SW480 (cell line): ENCODE measurements around the gene FAM222A.
"Not testable (repeated sequence)": the region's sequence is repeated elsewhere in the genome, so short reads cannot be mapped to it uniquely, and the experiment has no call there.

ENCODE experiments used
- DNase-seq: peaks from one replicate; pipeline ENCODE4 v3.0.0-alpha.2; 2016; ENCODE audit warnings: low spot score

FAM222A gene

DNA sequence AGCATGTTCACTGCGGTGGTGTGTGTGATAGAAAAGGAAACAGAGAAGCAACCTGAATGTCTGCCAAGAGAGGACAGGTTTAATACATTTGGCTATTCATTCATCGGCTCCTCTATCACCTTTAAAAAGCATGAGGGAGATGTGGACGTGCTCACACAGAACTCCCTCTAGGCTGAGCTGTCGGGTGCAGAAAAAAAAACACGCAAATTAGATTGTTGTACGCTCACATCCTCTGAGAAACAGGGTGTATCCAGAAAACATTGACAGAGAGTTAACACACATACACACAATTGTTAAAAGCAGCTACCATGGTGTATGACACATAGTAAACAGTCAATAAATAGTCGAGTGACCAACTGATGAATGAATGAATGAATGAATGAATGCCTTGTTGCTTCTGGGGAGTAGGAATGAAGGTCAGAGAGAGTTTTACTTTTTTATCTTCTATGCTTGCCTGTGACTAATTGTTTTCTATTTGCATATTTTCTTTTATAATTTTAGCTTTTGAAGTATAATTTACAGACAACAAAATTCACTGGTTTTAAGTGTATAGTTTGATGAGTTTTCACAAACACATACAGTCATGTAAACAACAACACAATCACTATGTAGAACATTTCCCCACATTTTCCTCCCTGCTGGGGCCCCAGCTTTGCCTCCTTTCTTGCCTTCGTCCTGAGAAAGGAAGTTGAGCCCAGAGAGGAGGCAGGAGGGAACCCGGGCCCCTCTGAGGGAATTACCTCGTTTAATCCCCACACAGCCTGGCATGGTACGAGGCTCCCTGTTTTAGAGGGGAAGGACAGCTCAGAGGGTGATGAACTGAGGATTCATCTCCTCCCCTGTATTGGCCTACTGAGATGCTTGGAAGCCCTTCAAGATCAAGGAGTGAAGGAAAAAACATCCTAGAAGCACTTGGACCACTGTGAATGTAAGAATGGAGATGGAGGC, 19.7 kb upstream of the FAM222A start:
- no peak for DNase-seq

DNA sequence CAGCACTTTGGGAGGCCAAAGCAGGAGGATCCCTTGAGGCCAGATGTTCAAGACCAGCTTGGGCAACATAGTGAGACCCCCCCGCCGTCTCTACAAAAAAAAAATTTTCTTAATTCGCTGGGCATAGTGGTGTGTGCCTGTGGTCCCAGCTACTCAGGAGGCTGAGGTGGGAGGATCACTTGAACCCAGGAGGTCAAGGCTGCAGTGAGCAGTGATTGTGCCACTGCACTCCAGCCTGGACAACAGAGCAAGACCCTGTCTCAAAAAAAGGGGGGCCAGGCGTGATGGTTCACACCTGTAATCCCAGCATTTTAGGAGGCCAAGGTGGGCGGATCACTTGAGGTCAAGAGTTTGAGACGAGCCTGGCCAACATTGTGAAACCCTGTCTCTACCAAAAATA, 19.0 kb upstream of the FAM222A start:
- DNase-seq = not testable (repeated sequence)

DNA sequence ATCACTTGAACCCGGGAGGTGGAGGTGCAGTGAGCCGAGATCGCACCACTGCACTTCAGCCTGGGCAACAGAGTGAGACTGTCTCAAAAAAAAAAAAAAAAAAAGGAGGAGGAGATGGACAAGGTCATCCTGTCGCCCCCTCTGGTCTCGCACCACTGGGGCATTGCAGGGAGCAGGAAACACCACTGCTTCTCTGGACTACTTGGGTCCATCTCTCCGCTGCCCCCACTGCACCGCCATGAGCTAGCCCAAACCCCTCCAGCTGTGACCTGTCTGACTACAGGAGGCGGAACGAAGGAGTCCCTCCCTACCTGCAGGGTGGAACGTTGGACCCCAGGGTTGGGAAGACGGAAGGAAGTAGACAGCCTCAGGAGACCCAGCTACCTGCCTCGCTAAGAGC, 18.2 kb upstream of the FAM222A start:
- DNase-seq = no peak

DNA sequence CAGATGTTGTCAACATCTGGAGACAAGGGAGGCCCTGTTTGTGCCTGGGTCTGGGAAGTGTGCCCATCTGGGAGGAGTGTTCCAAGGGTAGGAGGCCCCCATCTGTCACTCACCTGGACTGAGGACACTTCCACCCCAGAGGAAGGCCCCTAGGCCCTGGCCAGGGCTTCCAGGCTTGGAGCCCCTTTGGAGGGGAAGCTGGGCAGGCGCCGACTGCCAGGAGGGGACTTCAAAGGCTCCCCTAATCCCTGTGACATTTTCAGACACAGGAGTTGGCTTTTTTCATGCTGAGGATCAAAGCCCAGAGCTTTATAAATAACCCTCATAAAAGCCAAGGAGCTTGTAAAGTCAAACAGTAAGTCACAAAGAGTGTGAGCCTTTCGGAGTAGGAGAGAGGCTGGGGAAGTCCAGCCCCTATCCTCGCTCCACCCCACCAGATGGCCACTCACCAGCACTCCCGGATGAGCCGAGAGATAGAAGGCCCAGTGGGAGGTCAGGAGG, 17.6 kb upstream of the FAM222A start:
- DNase-seq = peak; percentile 91

DNA sequence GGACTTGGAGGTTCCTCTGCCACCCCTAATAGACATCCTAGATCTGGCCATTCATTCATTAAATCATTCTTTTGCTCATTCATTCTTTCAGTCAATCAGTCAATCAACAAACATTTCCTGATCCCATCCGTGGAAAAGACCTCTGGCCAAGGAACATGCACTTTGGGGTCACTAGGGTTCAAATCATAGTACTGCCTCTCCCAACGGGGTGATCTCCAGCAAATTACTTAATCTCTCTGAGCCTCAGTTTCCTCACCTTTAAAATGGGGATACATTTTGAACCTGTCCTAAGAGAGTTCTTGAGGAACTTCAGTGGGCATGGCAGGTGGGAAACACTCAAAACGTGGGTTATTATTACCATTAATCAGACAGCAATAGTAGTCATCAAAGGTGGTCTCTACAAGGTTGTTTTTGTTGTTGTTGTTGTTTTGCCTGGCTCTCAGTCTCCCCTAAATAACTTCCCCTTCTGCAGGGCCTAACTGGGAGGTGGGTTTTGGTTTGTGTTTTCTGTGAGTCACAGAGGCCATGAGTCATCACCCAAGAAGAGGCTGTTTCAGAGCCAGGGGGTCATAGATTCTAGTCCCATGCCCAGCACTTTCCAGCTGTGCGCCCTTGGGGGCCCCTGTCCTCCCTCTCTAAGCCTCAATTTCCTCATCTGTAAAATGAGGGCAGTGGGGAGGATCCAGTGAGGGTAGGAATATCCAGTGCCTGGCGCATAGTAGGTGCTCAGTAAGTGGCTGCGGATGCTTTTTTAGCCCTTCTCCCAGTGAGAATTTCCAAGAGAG, 16.9 kb upstream of the FAM222A start:
- peak; percentile 56 for DNase-seq

DNA sequence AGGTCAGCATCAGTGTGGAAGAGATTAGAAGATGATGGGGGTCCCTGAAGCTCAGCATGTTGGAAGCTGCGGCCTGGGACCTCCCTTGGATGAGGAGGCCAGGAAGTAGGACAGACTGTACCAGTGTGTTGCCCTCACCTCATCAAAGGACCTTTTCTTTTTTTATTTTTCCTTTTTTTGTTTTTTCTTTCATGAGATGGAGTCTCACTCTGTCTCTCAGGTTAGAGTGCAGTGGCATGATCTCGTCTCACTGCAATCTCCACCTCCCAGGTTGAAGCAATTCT, 16.4 kb upstream of the FAM222A start:
- no peak for DNase-seq

DNA sequence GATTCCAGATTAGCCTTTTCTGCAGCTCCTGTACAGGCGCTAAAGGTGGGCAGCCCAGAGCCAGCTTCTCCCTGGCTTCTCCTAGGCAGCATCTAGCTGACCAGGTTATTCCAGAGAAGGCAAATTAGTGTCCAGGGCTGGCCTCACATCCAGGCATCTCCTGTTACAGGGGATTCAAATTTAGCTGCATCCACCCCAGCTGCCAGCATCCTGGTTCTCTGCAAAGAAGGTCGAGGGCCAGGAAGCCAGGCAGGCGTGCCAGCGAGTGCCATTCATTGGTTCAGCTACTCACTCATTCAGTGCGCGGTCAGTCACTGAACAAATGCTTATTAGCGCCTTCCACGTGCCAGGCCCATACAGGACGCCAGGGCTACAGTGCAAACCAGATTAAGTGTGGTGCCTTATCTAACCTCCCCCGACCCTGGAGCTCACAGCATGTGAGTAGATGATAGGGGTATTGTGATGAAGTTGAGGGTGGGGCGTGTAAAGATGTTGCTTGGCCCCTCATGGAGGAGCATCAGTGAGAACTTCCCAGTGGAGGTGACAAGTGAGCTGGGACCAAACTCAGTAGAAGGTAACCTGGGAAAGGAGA, 15.7 kb upstream of the FAM222A start:
- DNase-seq = no peak

DNA sequence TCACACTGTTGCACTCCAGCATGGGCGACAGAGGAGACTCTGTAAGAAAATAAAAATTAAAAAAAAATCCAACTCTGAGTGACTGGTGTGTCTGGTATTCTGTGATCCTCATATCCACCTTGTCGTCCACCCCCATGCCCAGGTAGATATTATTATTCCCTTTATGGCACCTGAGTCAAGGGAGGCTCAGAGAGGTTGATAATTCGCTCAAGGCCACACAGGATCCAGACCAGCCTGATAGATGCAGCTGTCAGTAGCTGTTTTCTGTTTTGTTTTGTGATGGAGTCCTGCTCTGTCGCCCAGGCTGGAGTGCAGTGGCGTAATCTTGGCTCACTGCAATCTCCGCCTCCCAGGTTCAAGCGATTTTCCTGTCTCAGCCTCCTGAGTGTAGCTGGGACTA, 14.8 kb upstream of the FAM222A start:
- DNase-seq = no peak

DNA sequence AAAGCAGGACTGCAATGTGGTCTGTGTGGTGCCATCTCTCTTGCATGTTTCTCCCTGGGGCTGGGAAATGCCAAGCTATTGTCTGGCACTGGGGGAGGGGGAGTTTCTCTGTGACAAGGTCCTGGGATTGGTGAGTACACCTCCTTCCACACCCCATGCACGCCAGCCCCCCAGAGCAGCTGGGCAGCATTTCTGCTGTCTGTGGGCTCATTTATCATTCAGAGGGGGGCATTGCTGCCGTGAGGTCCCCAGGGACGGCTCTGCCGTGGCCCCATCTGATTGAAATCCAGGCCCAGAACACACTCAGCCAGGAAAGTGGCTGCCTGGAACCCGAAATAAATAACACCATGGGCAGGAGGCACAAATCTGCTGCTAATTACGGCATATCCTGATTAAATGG, 12.6 kb upstream of the FAM222A start:
- DNase-seq = no peak

DNA sequence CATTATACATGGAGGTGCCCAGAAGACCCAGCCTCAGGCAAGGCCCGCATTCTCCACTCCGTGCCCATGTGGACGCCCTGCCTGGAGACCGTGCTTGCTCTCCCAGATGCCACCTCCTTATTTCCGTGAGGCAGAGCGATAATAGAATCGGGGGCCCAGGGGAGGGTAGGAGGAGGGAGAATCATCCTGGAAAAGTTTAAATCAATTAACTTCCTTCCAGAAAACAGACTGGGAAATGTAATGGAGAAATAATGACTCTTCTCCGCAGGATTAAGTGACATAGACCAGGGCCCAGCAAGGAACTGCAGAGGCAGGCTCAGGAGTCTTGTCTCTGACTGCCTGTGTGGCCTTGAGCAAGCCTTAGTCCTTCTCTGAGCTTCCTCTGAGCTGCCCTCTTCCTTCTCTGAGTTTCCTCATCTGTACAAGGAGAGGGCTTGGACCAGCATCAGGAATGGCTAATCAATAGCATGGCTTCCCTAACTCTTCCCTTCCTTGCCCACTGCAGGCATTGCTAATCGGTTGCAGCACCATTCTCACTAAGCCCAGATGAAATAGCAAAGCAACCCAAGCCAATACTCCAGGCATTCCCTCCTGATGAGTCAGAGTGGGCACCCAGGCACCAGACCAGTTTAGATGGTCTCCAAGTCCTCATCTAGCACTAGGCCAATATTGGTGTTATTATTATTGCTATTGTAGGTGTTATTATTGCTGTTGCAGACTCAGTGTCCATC, 11.3 kb upstream of the FAM222A start:
- peak; percentile 46 for DNase-seq

DNA sequence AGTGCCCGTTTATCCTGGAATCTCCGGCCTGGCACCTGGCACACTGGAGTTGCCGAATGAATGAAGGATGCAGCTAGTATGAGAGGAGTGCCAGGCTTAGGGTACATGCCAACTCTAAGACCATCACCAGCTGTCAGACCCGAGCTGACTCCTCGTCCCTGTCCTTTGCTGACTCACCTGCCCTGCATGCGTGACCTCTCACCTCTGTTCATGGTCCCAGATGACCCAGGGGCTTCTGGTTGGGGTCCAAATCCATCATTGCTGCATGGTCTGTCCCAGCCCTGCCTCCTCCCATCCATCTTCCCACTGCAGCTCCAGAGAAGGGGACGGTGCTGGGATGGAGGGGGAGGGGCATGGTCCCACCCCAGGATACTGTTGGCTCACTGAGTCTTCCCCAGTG, 9.9 kb upstream of the FAM222A start:
- DNase-seq = no peak

DNA sequence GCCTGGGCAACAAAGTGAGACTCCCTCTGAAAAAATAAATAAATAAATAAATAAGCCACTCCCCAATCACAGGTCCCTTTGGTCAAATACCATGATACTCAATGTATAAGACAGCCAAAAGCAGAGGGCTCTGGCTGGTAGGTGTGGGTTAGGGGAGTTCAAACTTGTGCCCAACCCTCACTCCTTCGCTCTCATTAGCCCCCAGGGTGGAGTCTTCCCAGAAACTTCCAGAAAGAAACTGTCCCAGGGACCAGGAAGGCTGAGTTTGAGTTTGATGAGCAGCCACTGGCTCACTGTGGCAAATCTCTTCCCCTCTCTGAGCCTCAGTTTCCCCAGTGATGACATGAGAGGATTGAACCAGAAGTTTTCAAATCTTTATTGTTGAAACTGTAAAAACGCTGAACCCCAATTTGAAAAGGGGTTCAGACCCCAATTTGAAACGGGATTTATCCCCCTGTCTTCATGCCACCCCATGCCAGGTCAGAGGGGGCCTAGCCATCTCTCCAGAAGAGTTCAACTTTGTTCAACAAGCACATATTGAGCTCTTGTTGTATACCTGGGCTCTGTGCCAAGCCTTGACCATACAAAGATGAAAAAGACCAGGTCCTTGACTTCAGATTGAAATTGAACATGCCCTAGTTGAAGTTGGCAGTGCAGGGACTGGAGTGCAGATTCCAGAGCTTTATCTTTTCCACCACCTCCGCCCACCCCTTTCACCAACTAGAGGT, 9.1 kb upstream of the FAM222A start:
- no peak for DNase-seq

DNA sequence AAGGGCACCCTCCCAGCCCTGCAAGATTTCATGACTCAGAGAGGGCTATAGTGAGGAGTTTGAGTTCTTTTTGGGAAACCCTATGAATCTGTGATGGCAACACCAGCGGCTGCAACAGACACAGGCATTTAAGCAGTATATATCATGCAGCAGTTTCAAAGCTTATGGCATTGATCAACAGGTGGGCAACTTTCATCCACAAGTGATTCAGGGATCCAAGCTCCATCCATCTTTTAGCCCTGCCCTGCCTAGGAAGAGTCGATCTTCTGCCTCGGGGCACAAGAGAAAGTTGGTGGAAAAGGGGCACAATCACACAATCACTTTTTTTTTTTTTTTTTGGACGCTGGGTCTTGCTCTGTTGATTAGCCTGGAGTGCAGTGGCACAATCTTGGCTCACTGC, 8.3 kb upstream of the FAM222A start:
- DNase-seq = no peak

DNA sequence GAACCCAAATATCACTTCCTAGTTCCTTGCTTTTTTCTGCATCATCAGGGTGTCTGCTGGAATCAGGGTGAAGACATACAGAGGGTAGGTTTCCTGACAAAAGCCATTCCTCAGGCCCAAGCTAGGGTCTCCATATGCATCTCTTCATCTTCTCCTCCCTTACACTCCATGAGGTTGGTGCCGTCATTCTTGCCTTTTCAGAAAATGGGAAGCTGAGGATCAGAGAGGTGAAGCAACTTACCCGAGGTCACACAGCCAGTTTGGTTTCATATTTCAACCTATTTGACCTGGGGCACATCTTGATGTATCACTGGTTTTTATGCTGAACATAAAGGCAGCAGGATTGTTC, 7.3 kb upstream of the FAM222A start:
- no peak for DNase-seq

DNA sequence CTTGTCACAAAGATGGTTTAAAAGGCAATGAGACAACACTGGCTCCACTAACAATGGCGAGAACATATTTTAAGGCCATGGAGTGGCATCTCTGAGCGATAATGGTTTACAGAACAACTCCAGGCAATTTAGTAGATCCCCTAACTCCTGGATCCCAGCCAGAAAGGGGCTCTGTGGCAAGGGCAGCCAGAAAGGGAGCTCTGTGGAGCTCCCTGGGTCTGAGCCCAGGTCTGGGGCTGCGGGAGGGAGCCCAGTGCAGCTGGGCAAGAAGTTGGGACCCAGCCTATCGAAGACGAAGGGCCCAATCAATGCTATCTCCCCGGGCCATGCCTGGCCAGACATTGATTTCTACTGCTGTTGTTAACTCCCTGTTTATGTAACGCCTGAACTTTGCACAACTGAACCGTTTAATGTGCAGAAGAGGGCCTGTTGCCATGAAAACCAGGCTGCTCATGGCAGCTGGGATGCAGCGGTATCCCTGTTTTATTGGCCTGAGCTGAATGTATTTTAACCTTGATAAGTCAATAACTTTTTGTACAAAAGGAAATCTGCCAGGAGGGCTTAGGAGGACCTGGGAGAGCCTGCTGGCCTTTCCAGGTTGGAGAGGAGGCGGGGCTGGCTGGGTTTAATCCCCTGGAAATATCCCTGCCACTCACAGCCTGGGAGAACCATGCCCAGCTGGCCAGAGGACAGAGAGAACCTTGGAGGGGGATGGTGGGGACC, 6.7 kb upstream of the FAM222A start:
- DNase-seq = no peak

DNA sequence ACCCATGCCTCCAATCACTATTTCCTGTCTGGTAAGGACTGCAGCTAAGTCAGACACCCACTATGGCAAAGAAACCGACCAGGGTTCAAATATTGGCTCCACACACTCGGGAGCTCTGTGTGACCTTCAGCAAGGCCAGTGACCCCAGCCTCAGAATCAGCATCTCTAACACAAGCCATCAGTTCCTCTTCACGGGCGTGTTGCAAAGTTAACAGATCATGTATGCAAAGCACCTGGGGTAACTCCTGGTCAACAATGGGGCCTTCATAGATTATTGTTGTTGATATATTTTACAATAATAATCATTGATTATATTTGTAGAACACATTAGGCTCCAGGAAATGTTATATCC, 6.2 kb upstream of the FAM222A start:
- DNase-seq = no peak

DNA sequence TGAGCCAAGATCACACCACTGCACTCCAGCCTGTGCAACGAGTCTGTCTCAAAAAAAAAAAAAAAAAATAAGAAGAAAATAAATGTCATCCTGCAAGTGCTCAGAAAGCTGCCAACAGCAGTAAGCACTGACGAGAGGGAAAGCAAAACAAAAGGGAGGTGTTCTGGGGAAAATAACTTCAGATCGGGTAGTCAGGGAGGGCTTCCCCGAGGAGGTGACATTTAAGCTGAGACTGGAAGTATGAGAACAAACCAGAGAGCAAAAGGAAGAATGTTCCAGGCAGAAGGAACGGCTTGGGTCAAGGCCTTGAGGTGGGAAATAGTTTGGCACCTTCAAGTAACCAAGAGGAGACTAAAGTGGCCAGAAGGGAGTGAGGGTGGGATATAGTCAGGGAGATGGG, 4.7 kb upstream of the FAM222A start:
- no peak for DNase-seq

DNA sequence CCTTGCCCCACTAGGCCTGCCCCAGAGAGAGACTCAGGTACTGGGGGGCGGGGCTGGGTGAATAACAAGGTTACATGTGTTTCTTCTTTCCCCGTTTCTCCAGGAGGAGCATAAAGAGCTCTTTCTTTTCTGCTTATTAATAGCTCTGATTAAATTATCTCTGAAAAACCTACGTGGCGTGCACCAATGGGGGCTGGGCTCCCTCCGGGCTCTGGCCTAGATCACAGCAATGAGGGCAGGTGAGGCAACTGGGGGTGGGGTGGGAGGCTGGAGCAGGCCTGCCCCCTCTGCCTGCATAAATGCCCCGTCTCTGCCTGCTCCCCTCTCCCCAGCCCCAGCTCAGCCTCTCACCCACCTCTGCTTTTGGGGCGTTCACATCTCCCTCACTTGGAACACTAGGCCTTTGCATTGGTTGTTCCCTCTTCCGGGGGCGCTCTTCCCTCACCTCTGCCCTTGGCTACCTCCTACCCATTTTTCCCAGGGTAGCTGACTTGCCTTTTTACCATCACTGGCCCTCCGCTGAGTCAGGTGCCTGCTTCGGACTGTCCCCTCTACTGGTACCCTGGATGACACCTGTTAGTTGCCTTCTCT, 4.1 kb upstream of the FAM222A start:
- no peak for DNase-seq

DNA sequence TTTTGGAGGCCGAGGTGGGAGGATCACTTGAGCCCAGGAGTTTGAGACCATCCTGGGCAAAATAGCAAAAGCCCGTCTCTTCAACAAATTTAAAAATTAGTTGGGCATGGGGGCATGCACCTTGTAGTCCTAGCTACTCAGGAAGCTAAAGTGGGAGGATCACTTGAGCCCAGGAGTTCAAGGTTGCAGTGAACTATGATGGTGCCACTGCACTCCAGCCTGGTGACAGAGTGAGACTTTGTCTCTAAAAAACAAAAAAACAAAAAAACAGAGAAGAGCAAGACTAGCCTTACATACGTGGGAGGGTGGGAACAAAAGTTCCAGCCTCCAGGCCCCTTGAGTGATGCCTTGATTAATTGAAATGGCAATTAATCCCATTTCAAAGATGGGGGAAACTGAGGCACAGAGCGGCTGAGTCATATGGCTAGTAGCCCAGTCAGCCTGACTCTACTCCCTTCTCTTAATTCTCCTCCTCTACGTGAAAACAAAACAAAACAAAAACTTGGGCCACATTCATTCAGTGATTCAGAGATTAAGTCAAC, 3.3 kb upstream of the FAM222A start:
- DNase-seq = no peak
